ENCODE measurements around the gene VWA5B2.

DNA sequence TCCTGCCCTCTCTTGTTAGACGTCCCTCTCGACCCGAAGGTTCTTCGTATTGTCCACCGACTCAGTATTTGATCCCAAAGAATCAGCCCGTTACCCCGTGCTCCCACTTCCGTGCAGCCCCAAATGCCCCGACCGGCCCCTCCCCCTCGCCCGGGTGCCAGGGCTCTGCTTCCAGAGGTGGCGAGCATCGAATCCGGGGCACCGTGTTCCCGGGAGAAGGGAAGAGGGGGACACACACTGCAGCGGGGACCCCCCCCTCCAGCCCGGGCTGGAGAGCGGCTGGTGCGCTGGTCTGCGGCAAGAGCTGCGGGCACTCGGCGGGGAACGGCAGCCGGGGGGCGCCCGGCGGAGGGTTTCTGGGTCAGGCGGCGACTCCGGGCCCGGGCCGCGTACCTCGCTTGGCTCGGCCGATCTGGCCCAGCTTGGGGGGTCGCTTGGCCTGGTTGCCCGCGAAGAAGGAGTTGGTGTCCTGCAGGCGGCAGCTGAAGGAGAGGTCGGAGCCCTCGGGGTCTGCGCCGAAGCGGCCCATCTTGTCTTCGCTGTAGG is 31.4 kb downstream of the VWA5B2 start:
- TF ChIP-seq EGR1 (IDR thresholded peaks at IDR 0.05) (no peak), CEBPB (IDR thresholded peaks at IDR 0.05) (no peak), TAF1 (IDR thresholded peaks at IDR 0.05; ENCODE audit: low read depth) (no peak), YY1 (IDR thresholded peaks at IDR 0.05; ENCODE audit: low read depth) (no peak), NFIC (IDR thresholded peaks at IDR 0.05) (no peak), FOXM1 (IDR thresholded peaks at IDR 0.05; ENCODE audit: borderline replicate concordance, low read depth) (no peak), EP300 (IDR thresholded peaks at IDR 0.05; ENCODE audit: borderline replicate concordance) (no peak)
- TF ChIP-seq, protein P1, sequence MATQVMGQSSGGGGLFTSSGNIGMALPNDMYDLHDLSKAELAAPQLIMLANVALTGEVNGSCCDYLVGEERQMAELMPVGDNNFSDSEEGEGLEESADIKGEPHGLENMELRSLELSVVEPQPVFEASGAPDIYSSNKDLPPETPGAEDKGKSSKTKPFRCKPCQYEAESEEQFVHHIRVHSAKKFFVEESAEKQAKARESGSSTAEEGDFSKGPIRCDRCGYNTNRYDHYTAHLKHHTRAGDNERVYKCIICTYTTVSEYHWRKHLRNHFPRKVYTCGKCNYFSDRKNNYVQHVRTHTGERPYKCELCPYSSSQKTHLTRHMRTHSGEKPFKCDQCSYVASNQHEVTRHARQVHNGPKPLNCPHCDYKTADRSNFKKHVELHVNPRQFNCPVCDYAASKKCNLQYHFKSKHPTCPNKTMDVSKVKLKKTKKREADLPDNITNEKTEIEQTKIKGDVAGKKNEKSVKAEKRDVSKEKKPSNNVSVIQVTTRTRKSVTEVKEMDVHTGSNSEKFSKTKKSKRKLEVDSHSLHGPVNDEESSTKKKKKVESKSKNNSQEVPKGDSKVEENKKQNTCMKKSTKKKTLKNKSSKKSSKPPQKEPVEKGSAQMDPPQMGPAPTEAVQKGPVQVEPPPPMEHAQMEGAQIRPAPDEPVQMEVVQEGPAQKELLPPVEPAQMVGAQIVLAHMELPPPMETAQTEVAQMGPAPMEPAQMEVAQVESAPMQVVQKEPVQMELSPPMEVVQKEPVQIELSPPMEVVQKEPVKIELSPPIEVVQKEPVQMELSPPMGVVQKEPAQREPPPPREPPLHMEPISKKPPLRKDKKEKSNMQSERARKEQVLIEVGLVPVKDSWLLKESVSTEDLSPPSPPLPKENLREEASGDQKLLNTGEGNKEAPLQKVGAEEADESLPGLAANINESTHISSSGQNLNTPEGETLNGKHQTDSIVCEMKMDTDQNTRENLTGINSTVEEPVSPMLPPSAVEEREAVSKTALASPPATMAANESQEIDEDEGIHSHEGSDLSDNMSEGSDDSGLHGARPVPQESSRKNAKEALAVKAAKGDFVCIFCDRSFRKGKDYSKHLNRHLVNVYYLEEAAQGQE (IDR thresholded peaks at IDR 0.05; ENCODE audit: low read depth) = peak; percentile 18; the same call in 1 of the 2 replicates
- TF ChIP-seq, protein P2, sequence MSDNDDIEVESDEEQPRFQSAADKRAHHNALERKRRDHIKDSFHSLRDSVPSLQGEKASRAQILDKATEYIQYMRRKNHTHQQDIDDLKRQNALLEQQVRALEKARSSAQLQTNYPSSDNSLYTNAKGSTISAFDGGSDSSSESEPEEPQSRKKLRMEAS (IDR thresholded peaks at IDR 0.05) = no peak
